ENCODE results near the gene EML4. TPM values are rescaled to one million over a fixed set of nuclear protein-coding genes. Genes with fewer than 3 reads are reported as not detected.

The EML4 gene
- total RNA-seq, 1 donor from 2014 or later, result 4.3 TPM

DNA sequence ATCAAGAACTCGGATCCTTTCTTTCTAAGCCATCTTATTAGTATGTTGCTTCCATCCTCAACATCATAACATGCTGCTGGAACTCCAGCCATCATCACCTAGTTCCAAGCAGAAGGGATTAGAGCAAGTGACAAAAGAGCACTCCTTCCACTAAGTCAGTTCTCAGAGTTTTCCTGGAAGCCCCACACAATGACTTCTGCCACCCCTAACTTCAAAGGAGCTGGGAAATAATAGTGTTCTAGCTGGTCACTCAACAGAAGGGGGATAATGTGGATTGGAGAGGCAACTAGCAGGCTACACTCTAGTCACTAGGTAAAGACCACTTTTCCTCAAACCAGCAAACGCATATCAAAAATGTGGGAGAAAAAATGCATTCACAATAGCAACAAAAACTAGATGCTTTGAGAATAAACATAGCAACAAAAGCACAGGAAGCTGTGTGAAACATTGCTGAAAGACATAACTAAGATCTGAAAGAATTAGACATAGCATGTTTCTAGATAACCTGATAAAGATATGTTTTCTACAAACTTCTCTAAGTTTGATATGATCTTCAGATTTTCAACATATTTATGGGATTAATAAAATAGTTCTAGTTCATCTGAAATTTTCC is 152.4 kb downstream of the EML4 start:
- H3K9me3 ChIP-seq (replicated peaks), result no peaks in the 10 kb centered on the region

DNA sequence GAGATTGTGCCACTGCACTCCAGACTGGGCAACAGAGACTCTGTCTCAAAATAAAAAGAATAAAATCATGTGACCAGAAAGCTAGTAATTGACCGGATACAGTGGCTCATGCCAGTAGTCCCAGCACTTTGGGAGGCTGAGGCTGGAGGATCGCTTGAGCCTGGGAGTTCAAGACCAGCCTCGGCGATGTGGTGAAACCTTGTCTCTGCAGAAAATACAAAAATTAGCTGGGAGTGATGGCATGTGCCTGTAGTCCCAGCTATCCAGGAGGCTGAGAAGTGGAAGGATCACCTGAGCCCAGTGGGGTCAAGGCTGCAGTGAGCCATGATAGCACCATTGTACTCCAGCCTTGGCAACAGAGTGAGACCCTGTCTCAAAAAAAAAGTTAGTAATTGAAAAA is 155.1 kb downstream of the EML4 start:
- Histone ChIP-seq H3K4me1 (no peaks in the 10 kb centered on the region), H3K4me3 (no peak overlapping the region), H3K27me3 (ENCODE audit: low read depth) (no peaks in the 10 kb centered on the region), H3K27ac (replicated peaks) (no peak overlapping the region), H3K36me3 (peaks cover 25% of the 10 kb centered on the region), H3K9me3 (replicated peaks) (no peaks in the 10 kb centered on the region)
- no peak for DNase-seq
- intact Hi-C loops (cut with micrococcal nuclease), result no loop called here
- TF ChIP-seq, protein P1, sequence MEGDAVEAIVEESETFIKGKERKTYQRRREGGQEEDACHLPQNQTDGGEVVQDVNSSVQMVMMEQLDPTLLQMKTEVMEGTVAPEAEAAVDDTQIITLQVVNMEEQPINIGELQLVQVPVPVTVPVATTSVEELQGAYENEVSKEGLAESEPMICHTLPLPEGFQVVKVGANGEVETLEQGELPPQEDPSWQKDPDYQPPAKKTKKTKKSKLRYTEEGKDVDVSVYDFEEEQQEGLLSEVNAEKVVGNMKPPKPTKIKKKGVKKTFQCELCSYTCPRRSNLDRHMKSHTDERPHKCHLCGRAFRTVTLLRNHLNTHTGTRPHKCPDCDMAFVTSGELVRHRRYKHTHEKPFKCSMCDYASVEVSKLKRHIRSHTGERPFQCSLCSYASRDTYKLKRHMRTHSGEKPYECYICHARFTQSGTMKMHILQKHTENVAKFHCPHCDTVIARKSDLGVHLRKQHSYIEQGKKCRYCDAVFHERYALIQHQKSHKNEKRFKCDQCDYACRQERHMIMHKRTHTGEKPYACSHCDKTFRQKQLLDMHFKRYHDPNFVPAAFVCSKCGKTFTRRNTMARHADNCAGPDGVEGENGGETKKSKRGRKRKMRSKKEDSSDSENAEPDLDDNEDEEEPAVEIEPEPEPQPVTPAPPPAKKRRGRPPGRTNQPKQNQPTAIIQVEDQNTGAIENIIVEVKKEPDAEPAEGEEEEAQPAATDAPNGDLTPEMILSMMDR (IDR thresholded peaks at IDR 0.05; ENCODE audit: borderline replicate concordance), result no peak

More for the DNA sequence above, 152.4 kb downstream of the EML4 start:
- no peak for DNase-seq
- H3K4me1 ChIP-seq, result no peaks in the 10 kb centered on the region
- intact Hi-C loops (cut with micrococcal nuclease), result no loop called here
- no peak overlapping the region for H3K4me3 ChIP-seq
- no peak overlapping the region for H3K27ac ChIP-seq (replicated peaks)
- TF ChIP-seq, protein P1 (IDR thresholded peaks at IDR 0.05; ENCODE audit: borderline replicate concordance), result no peak
- peaks cover 38% of the 10 kb centered on the region for H3K36me3 ChIP-seq
- H3K27me3 ChIP-seq (ENCODE audit: low read depth), result no peaks in the 10 kb centered on the region

DNA sequence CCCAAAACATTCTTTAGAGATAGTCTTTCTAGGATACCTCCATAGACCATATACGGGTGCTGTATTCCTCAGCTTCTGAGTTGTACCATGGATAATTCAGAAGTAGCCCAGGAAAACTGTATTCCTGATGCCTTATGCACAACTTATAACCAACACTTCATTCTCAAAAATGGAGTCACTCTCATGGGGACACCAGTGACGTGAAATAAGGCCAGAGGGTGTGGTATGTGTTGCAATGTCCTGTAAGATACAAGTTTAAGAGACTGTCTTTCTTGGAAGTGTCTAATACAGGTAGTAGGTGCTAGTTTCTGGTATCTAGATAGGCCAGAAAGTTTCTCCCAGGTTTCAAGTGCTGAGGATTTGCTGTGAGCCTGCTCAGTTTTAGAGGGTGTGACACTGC is 155.8 kb downstream of the EML4 start:
- no peak for DNase-seq
- Histone ChIP-seq H3K4me3 (no peak overlapping the region), H3K27me3 (ENCODE audit: low read depth) (no peaks in the 10 kb centered on the region), H3K4me1 (no peaks in the 10 kb centered on the region), H3K9me3 (replicated peaks) (no peaks in the 10 kb centered on the region), H3K27ac (replicated peaks) (no peak overlapping the region), H3K36me3 (peaks cover 25% of the 10 kb centered on the region)
- intact Hi-C loops (cut with micrococcal nuclease), result no loop called here
- TF ChIP-seq, protein P1 (IDR thresholded peaks at IDR 0.05; ENCODE audit: borderline replicate concordance), result no peak

DNA sequence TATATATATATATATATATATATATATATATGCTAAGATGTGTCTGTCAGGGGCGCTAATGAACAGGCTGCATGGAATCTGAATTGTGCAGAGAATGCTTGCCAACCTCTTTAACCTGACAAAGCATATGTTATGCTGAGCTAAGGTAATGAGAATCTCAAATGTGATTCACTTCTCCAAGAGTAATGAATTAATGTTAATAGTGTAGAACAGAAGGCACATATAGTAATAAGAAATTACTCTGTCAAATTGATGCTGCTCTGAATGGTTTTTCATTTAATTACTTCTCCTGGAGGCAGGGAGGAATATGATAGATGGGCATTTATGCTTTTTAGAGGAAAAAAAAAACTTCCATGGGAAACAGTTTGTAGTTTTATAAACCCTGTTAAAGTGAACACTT is 156.5 kb downstream of the EML4 start:
- no peaks in the 10 kb centered on the region for H3K4me1 ChIP-seq
- no peaks in the 10 kb centered on the region for H3K27me3 ChIP-seq (ENCODE audit: low read depth)
- intact Hi-C loops (cut with micrococcal nuclease), result no loop called here
- no peak overlapping the region for H3K4me3 ChIP-seq
- TF ChIP-seq, protein P1 (IDR thresholded peaks at IDR 0.05; ENCODE audit: borderline replicate concordance), result no peak
- H3K9me3 ChIP-seq (replicated peaks), result no peaks in the 10 kb centered on the region
- peaks cover 28% of the 10 kb centered on the region for H3K36me3 ChIP-seq
- no peak overlapping the region for H3K27ac ChIP-seq (replicated peaks)
- DNase-seq, result no peak

DNA sequence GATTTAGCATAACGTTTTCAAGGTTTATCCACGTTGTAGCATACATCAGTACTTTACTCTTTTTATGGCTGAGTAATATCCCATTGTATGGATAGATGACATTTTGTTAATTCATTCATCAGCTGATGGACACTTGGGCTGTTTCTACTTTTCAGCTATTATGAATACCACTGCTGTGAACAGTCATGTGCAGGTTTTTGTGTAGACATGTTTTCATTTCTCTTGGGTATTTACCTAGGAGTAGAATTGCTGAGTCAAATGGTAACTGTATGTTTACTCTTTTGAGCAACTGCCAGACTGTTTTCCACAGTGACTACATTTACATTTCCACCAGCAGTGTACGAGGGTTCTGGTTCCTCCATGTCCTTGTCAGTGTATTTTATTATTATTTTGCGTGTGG is 158.0 kb downstream of the EML4 start:
- Histone ChIP-seq H3K27ac (replicated peaks) (no peak overlapping the region), H3K36me3 (peaks cover 31% of the 10 kb centered on the region), H3K4me3 (no peak overlapping the region), H3K27me3 (ENCODE audit: low read depth) (no peaks in the 10 kb centered on the region), H3K9me3 (replicated peaks) (no peaks in the 10 kb centered on the region), H3K4me1 (no peaks in the 10 kb centered on the region)
- no peak for DNase-seq
- intact Hi-C loops (cut with micrococcal nuclease), result no loop called here
- TF ChIP-seq, protein P1 (IDR thresholded peaks at IDR 0.05; ENCODE audit: borderline replicate concordance), result no peak
